ENCODE results near the gene OR51V1.

- TF ChIP-seq POU2F2 (IDR thresholded peaks at IDR 0.05; ENCODE audit: low read depth, low read length) (no peak), POLR2A (IDR thresholded peaks at IDR 0.05; ENCODE audit: low read depth, low read length) (no peak), POLR2AphosphoS5 (IDR thresholded peaks at IDR 0.05; ENCODE audit: low read depth, low read length) (no peak)
Observed at GRCh38 chr11:5239046-5239445, 38.6 kb upstream of the OR51V1 start.

Measured in GM12891 (cell line).